NCI-H1417 treated with DMSO at 0.1 percent for 48 hours (cell line): ENCODE measurements around the gene PDE8A.

ENCODE experiments used
- DNase-seq: peaks from one replicate; lab custom pipeline; 2025; lab: John Stamatoyannopoulos, UW

PDE8A gene

GRCh38 chr15:85034276-85034675 is 52.6 kb downstream of the PDE8A start:
- no peak for DNase-seq

- DNase-seq = no peak
Measured at GRCh38 chr15:85035980-85036379, 54.3 kb downstream of the PDE8A start.

- no peak for DNase-seq
Measured at GRCh38 chr15:85036716-85037115, 55.1 kb downstream of the PDE8A start.

- no peak for DNase-seq
Measured at GRCh38 chr15:85037641-85038040, 56.0 kb downstream of the PDE8A start.

GRCh38 chr15:85041230-85041629 is 59.6 kb downstream of the PDE8A start:
- no peak for DNase-seq

- DNase-seq = peak; percentile 21
Measured at GRCh38 chr15:85044251-85044853, 62.7 kb downstream of the PDE8A start.

GRCh38 chr15:85044894-85045293 is 63.2 kb downstream of the PDE8A start:
- no peak for DNase-seq

GRCh38 chr15:85045615-85046014 is 64.0 kb downstream of the PDE8A start:
- no peak for DNase-seq

- peak; percentile 6 for DNase-seq
Measured at GRCh38 chr15:85047271-85047948, 65.8 kb downstream of the PDE8A start.

GRCh38 chr15:85048430-85048829 is 66.8 kb downstream of the PDE8A start:
- DNase-seq = no peak

- DNase-seq = no peak
Measured at GRCh38 chr15:85049805-85050204, 68.1 kb downstream of the PDE8A start.

- no peak for DNase-seq
Measured at GRCh38 chr15:85059734-85060133, 78.1 kb downstream of the PDE8A start.

GRCh38 chr15:85062560-85062959 is 80.9 kb downstream of the PDE8A start:
- DNase-seq = no peak

GRCh38 chr15:85063088-85063487 is 81.4 kb downstream of the PDE8A start:
- DNase-seq = no peak

- DNase-seq = no peak
Measured at GRCh38 chr15:85063522-85064079, 81.9 kb downstream of the PDE8A start.

GRCh38 chr15:85064710-85065109 is 83.1 kb downstream of the PDE8A start:
- no peak for DNase-seq

- DNase-seq = no peak
Measured at GRCh38 chr15:85071061-85071460, 89.4 kb downstream of the PDE8A start.

GRCh38 chr15:85071504-85071903 is 89.8 kb downstream of the PDE8A start:
- no peak for DNase-seq

GRCh38 chr15:85072917-85073316 is 91.3 kb downstream of the PDE8A start:
- DNase-seq = no peak

GRCh38 chr15:85073556-85074194 is 92.0 kb downstream of the PDE8A start:
- no peak for DNase-seq

GRCh38 chr15:85086855-85087254 is 105.2 kb downstream of the PDE8A start:
- no peak for DNase-seq

- no peak for DNase-seq
Measured at GRCh38 chr15:85088300-85088699, 106.6 kb downstream of the PDE8A start.

GRCh38 chr15:85089929-85090597 is 108.4 kb downstream of the PDE8A start:
- no peak for DNase-seq
